Small intestine (tissue), 7 donors: ENCODE data around the gene TNS1. TPM values are rescaled to one million over a fixed set of nuclear protein-coding genes. Genes with fewer than 3 reads are reported as not detected.

Experiments used
- DNase-seq, 2 donors: peaks; one replicate each; pipeline versions ENCODE4 v3.0.0 to v3.0.0-alpha.2; 2013
- FAIRE-seq: peaks from 2 replicates; lab custom pipeline; 2012; peaks lifted over from hg19 to GRCh38; lab: Jason Lieb, UNC
- H3K27ac ChIP-seq, 3 donors: one replicate each; pipeline ENCODE4 v1.5.1; 2013; ENCODE audit warnings: low read length in 2 of 3, mild to moderate bottlenecking in 2 of 3, control low read depth in 1 of 3, inconsistent platforms in 1 of 3, low read depth in 1 of 3, moderate library complexity in 1 of 3
- H3K27me3 ChIP-seq, 3 donors: one replicate each; pipeline ENCODE4 v1.6.1; 2013; ENCODE audit warnings: low read length in 3 of 3, inconsistent platforms in 1 of 3; ENCODE audit not compliant: control insufficient read depth in 3 of 3, insufficient read depth in 3 of 3
- H3K36me3 ChIP-seq, 3 donors: one replicate each; pipeline ENCODE4 v1.6.1; 2013; ENCODE audit warnings: low read length in 3 of 3, inconsistent platforms in 1 of 3, low read depth in 1 of 3, mild to moderate bottlenecking in 1 of 3, moderate library complexity in 1 of 3; ENCODE audit not compliant: control insufficient read depth in 3 of 3, insufficient read depth in 2 of 3
- H3K4me1 ChIP-seq, 3 donors: one replicate each; pipeline ENCODE4 v1.6.1; 2013; ENCODE audit warnings: low read length in 2 of 3, inconsistent platforms in 1 of 3, low read depth in 1 of 3, mild to moderate bottlenecking in 1 of 3, moderate library complexity in 1 of 3; ENCODE audit not compliant: control insufficient read depth in 3 of 3, insufficient read depth in 2 of 3
- H3K4me3 ChIP-seq, 3 donors: one replicate each; pipeline ENCODE4 v1.5.1; 2013; ENCODE audit warnings: low read length in 3 of 3, control low read depth in 1 of 3, inconsistent platforms in 1 of 3, low read depth in 1 of 3, mild to moderate bottlenecking in 1 of 3, moderate library complexity in 1 of 3
- H3K9me3 ChIP-seq, 2 donors: one replicate each; pipeline ENCODE4 v1.6.1; 2013; ENCODE audit warnings: low read depth in 1 of 2, low read length in 1 of 2; ENCODE audit not compliant: control insufficient read depth in 2 of 2, insufficient read depth in 1 of 2
- WGBS, 3 donors: extraction: QIAGEN DNeasy Blood & Tissue Kit; methylation state at CpG; one replicate each; pipeline ENCODE4 v1.1.7; 2013; 5-methylcytosine and 5-hydroxymethylcytosine counted together
- polyA plus RNA-seq, 4 donors: library from polyadenylated mRNA; stranded (reverse) in 3 of 4; unstranded in 1 of 4; fragments of 200-250 nt in 3 of 4; fragments of 120-200 nt in 1 of 4; gene quantifications; one replicate each; pipeline versions ENCODE4 v1.2.1 to v1.2.3, GENCODE V29; 2013
- donor health status: healthy with polysubstance abuse.
- donor health status: control.
- donor health status: control.
- donor health status: Bipolar disorder and iron deficiency.
- donor health status: healthy.

Gene TNS1
- polyA plus RNA-seq, 4 donors: 1.3 to 52.1 (median 9.8) TPM

DNA sequence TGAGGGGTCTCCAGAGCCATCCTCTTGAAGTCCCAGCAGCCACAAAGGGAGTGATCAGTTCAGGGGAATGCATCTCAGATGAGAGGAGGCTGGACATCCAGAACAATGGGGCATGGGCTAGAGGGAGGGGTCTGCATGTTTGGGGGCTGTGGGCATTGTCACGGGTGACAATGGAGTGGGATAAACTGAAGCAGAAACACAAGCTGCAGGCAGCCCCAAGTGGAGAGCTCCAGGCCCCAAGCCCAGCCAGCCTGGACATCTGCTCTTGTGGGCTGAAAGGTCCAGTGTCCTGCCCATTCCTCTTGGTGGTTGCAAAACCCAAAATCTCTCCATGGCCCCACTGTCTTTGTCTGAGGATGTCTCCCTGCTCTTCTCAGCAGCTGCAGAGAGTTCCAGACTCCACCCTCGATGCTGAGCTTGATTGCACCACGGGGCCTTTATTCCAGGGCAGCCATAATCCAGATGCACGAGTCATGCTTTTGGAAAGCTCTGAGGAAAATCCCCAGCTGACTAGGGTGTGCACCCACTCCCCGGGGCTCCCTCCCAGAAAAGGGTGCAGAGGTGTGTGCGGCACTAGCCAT, 149.4 kb downstream of the TNS1 start:
- FAIRE-seq: no peak
- no peak for DNase-seq
- H3K27me3 ChIP-seq: no peaks in the 10 kb centered on the region
- no peaks in the 10 kb centered on the region for H3K9me3 ChIP-seq
- H3K27ac ChIP-seq: no peak overlapping the region
- 36 to 54% (median 48%) methylated on average over 6 of the region's 6 CpGs for WGBS, 3 donors
- H3K4me3 ChIP-seq: no peak overlapping the region
- peaks cover 0 to 35% (median 0%) of the 10 kb centered on the region in 3 donors for H3K36me3 ChIP-seq
- peaks cover 0 to 20% (median 0%) of the 10 kb centered on the region in 3 donors for H3K4me1 ChIP-seq

DNA sequence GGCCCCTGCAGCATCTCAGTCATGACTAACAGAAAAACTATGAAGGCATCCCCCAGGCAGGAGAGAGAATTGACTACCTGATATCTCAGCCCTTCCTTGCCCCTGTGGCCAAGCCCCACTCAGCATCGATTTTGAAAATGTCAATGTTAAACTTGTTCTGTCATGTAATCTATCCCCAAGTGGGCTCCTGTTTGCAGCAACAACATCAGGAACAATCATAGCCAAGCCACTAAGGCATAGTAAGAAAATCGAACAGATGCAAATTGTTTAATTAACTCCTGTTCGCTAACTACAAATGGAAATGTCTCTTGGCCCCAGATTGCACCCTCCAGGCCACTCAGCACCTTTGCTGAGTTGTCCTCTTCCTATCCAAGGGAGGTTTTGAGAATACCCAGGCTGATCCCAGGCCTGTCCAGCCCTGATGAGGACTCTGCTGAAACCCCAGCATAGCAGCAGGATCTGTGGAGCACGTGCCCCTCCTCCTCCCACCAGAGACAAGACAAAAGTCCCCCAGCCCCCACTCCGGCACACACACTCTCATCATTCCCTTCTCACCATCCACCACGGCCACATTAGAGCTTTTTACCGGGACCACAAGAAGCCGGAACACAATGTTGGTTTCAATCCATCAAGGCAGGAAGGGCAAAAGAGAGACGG, 150.1 kb downstream of the TNS1 start:
- no peaks in the 10 kb centered on the region for H3K27me3 ChIP-seq
- WGBS, 3 donors: 79 to 80% (median 79%) methylated on average over 9 of the region's 9 CpGs
- H3K4me1 ChIP-seq: peaks cover 0 to 13% (median 0%) of the 10 kb centered on the region in 3 donors
- no peak overlapping the region for H3K27ac ChIP-seq
- H3K4me3 ChIP-seq: no peak overlapping the region
- FAIRE-seq (no peak), DNase-seq (no peak)
- no peaks in the 10 kb centered on the region for H3K9me3 ChIP-seq
- peaks cover 0 to 39% (median 2%) of the 10 kb centered on the region in 3 donors for H3K36me3 ChIP-seq

DNA sequence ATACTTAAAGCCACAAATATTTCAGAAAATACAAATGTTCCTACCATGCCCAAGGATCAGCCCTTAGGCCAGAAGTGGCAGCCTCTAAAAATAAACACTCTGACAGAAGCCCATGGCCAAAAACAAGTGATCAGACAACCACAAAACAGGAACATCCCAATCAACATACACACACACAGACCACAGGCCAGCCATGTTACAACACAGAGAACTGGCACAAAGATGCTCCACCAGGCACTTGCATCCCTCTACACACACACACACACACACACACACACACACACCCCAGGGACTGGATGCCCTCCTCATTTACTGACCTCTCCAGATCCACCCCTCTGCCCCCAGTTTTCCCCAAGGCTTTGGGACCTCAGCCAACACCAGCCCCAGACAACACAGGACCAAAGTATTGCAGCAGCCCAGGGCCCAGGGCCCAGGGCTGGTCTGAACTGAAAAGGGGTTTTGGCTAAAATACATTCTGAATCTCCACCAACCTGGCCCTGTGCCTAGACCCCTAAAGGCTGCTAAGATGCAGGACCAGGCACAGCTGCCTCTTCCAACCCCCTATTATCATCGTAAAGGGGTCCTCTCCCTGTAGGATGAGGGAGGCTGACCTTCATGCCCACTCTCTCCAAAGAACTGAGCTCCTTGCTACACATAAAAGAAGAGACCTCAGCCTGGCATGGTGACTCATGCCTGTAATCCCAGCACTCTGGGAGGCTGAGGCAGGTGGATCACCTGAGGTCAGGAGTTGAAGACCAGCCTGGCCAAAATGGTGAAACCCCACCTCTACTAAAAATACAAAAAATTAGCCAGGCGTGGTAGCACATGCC, 151.4 kb downstream of the TNS1 start:
- Histone ChIP-seq H3K27ac (no peak overlapping the region), H3K4me3 (no peak overlapping the region), H3K4me1 (peaks cover 0 to 11% (median 0%) of the 10 kb centered on the region in 3 donors), H3K27me3 (no peaks in the 10 kb centered on the region), H3K9me3 (peaks cover 0 to 5% of the 10 kb centered on the region in 2 donors), H3K36me3 (peaks cover 0 to 43% (median 2%) of the 10 kb centered on the region in 3 donors)
- DNase-seq (no peak), FAIRE-seq (no peak)
- WGBS, 3 donors: 72 to 81% (median 75%) methylated on average over 2 of the region's 2 CpGs

DNA sequence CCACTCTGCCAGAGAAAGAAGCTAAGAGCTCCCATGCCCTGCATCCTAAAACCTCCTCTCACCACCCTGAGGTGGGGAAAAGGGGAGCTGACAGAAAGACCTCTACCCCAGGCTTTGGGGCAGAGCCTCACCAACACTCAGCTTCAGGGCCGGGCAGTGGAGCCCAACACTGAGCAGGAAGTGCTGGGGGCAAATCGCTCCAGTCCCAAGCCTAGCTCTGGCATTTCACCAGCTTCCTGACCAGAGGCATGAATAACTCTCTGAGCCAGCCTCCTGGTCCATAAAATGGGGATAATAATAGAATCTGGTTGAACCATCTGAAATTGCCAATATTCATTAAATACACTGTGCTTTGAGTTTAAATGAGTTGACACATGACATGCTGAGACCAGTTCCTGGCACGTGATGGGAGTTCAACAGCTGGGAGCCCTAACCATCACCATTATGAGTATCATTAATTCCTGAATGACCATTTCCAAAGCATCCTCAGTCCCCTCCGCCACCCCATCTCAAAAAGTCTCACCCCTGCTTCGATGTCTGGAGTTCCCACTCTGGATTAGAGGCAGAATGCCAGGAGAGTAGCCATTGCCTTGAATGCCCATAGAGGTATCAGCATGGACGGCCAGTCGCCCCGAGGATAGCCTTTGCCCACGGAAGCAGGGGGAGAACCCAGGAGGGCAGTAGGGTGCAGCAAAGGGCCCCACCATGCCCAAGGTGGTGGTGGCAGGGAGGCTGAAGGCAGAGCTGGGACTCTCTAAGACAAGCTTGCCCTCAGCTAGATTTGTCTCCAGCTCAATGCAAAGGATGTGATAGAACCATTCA, 153.4 kb downstream of the TNS1 start:
- Histone ChIP-seq H3K36me3 (peaks cover 0 to 38% (median 5%) of the 10 kb centered on the region in 3 donors), H3K27ac (peak overlapping the region in 1 of 3 donors; percentile 17)

DNA sequence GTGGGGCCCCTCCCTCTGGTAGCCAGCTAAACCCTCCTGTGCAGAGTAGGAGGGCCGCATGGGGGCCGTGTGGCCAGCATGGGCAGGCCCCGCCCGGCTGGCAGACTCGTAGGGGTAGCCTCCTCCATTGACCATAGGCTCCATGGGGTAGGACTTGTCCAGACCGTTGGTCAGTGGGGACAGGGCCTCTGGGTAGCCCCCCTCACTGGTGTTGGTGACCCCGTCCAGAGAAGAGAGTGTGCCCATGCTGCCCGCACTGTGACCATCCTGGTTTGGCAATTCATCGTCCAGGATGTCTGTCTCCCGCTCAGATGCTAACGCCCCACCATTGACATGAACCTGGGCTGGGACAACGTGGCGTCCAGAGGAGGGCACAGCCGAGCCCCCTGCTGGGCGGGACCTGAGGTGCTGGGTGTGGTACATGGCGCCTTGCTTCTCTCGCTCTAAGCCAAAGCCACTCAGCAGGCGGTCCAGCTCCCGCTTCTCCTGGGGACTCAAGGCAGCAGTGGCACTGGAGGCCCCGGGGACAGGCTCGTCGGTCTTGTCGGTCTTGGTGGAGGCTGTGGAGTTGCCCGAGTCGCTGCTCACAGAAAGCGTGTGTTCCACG, 154.3 kb downstream of the TNS1 start:
- DNase-seq: no peak
- peaks cover 0 to 22% of the 10 kb centered on the region in 2 donors for H3K9me3 ChIP-seq
- no peak for FAIRE-seq
- 89 to 92% (median 90%) methylated on average over 25 to 27 of the region's 27 CpGs for WGBS, 3 donors
- H3K4me1 ChIP-seq: peaks cover 0 to 11% (median 0%) of the 10 kb centered on the region in 3 donors
- H3K36me3 ChIP-seq: peaks cover 0 to 35% (median 5%) of the 10 kb centered on the region in 3 donors
- H3K4me3 ChIP-seq: no peak overlapping the region
- H3K27me3 ChIP-seq: peaks cover 0 to 4% (median 0%) of the 10 kb centered on the region in 3 donors
- no peak overlapping the region for H3K27ac ChIP-seq

More for the DNA sequence above, 153.4 kb downstream of the TNS1 start:
- DNase-seq (no peak), FAIRE-seq (no peak)
- peaks cover 0 to 4% (median 0%) of the 10 kb centered on the region in 3 donors for H3K27me3 ChIP-seq
- H3K4me3 ChIP-seq: no peak overlapping the region
- H3K4me1 ChIP-seq: peaks cover 0 to 11% (median 0%) of the 10 kb centered on the region in 3 donors
- peaks cover 0 to 22% of the 10 kb centered on the region in 2 donors for H3K9me3 ChIP-seq
- WGBS, 3 donors: 77 to 86% (median 79%) methylated on average over 9 of the region's 9 CpGs

DNA sequence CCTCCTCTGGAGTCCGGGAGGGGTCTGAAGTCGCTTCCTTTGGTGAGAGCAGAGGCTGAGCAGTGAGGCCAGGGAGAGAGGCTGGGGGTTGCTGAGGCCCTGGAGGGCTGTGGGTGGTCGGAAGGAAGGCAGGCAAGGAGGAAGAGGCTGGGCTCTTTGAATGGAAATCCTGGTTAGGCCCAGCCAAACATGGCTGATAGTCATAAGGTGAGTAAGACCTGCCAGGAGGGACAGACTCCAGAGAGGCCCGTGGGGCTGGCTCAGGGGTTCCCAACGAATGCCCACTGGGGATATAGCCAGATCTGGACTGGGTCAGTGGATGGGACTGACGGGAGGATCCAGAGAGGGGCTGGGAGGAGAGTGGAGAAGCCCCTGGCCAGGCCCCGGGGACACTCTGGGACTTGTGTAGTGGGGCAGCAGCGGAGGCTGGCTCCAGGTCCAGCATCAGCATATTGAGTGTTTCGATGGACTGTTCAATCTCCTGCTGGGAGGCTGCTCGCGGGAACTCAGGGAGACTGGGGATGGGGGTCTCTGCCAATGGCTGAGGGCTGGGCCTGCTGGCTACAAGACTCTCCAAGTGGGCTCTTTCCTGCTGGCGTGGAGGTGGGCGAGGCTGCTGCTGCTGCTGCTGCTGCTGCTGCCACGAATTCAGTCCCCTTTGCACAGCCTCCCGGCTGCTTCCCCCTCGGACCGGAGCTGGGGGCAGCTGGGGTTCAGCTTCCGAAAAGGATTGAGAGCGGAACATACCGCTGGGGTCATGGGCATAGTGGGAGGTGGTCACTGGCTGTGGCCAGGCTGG, 155.0 kb downstream of the TNS1 start:
- no peak for FAIRE-seq
- Histone ChIP-seq H3K27ac (no peak overlapping the region), H3K36me3 (peaks cover 0 to 35% (median 5%) of the 10 kb centered on the region in 3 donors)

DNA sequence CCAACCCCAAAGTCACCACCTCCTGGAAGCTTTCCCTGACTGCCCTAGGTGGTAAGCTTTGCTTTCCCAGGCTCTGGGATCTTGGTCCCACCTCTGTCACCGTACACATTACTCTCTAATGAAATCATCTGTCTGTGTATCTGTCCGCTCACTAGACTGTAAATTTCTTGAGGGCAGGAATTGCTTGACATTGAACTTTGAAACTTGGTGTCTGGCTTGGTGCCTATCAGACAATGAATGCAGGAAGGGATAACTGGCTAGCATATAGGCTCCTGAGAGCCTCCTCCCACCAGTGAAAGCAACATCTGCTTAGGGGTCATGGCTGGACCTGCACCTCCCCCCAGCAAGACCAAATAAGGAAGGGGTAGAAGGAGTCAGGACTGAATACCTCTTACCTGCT, 155.7 kb downstream of the TNS1 start:
- peaks cover 0 to 22% of the 10 kb centered on the region in 2 donors for H3K9me3 ChIP-seq
- H3K27ac ChIP-seq: no peak overlapping the region
- DNase-seq (peak in 1 of 2 donors; percentile 32), FAIRE-seq (no peak)
- peaks cover 0 to 4% (median 0%) of the 10 kb centered on the region in 3 donors for H3K27me3 ChIP-seq
- no peak overlapping the region for H3K4me3 ChIP-seq
- H3K4me1 ChIP-seq: peaks cover 0 to 11% (median 0%) of the 10 kb centered on the region in 3 donors
- H3K36me3 ChIP-seq: peaks cover 0 to 37% (median 5%) of the 10 kb centered on the region in 3 donors
- WGBS, 3 donors: 67 to 81% (median 75%) methylated on average over 2 of the region's 2 CpGs

More for the DNA sequence above, 155.0 kb downstream of the TNS1 start:
- peaks cover 0 to 22% of the 10 kb centered on the region in 2 donors for H3K9me3 ChIP-seq
- H3K27me3 ChIP-seq: peaks cover 0 to 4% (median 0%) of the 10 kb centered on the region in 3 donors
- 86 to 88% (median 86%) methylated on average over 19 to 20 of the region's 20 CpGs for whole genome bisulfite sequencing, 3 donors
- peaks cover 0 to 11% (median 0%) of the 10 kb centered on the region in 3 donors for H3K4me1 ChIP-seq
- H3K4me3 ChIP-seq: no peak overlapping the region
- no peak for DNase-seq
